Mesothelial cell of epicardium (in vitro differentiated cells): ENCODE measurements around the gene SLC9A3. TPM values are rescaled to one million over a fixed set of nuclear protein-coding genes. Genes with fewer than 3 reads are reported as not detected.

Experiments used
- DNase-seq, 2 experiments: peaks; one replicate each; pipeline ENCODE4 v3.0.0; 2021; ENCODE audit warnings: low spot score in 2 of 2; ENCODE audit not compliant: unreplicated experiment in 2 of 2
- H3K27ac Mint-ChIP-seq: 2 replicates; pipeline ENCODE4 v1.8.0; 2021; ENCODE audit warnings: mixed read lengths
- H3K27me3 Mint-ChIP-seq: 2 replicates; pipeline ENCODE4 v1.8.0; 2021; ENCODE audit warnings: low read depth, mixed read lengths
- H3K36me3 Mint-ChIP-seq: 2 replicates; pipeline ENCODE4 v1.8.0; 2021; ENCODE audit warnings: mixed read lengths
- H3K4me1 Mint-ChIP-seq: 2 replicates; pipeline ENCODE4 v1.8.0; 2021; ENCODE audit warnings: mixed read lengths
- H3K4me3 Mint-ChIP-seq: 2 replicates; pipeline ENCODE4 v1.8.0; 2021; ENCODE audit warnings: mild to moderate bottlenecking, moderate library complexity, mixed read lengths
- H3K9me3 Mint-ChIP-seq: 2 replicates; pipeline ENCODE4 v1.8.0; 2021; ENCODE audit warnings: mixed read lengths
- CTCF ChIP-seq: fragments of 200-600 bp; sonication (generic); IDR thresholded peaks from one replicate; pipeline ENCODE4 v1.5.0; 2021; ENCODE audit warnings: antibody characterized with exemption; ENCODE audit not compliant: unreplicated experiment
- total RNA-seq: library from RNA; stranded (reverse); gene quantifications from 3 replicates; pipeline ENCODE4 v1.2.1, GENCODE V29; 2021

The SLC9A3 gene
- total RNA-seq, 1 donor from 2014 or later = 2.3 TPM

GRCh38 chr5:570886-571285 is 46.6 kb upstream of the SLC9A3 start:
- H3K9me3 Mint-ChIP-seq = peaks cover 15% of the 10 kb centered on the region
- no peaks in the 10 kb centered on the region for H3K36me3 Mint-ChIP-seq
- peaks cover 46% of the 10 kb centered on the region for H3K27me3 Mint-ChIP-seq
- TF ChIP-seq CTCF = no peak
- no peaks in the 10 kb centered on the region for H3K4me1 Mint-ChIP-seq
- H3K4me3 Mint-ChIP-seq = no peak overlapping the region
- no peak for DNase-seq
- no peak overlapping the region for H3K27ac Mint-ChIP-seq

GRCh38 chr5:570446-570845 is 46.2 kb upstream of the SLC9A3 start:
- Mint-ChIP-seq H3K4me3 (no peak overlapping the region), H3K27me3 (peaks cover 43% of the 10 kb centered on the region), H3K9me3 (peaks cover 11% of the 10 kb centered on the region), H3K36me3 (no peaks in the 10 kb centered on the region), H3K27ac (no peak overlapping the region), H3K4me1 (no peaks in the 10 kb centered on the region)
- no peak for DNase-seq
- TF ChIP-seq CTCF = no peak

GRCh38 chr5:569868-570361 is 45.7 kb upstream of the SLC9A3 start:
- no peak for TF ChIP-seq CTCF
- no peak for DNase-seq
- no peaks in the 10 kb centered on the region for H3K4me1 Mint-ChIP-seq
- H3K27ac Mint-ChIP-seq = no peak overlapping the region
- H3K27me3 Mint-ChIP-seq = peaks cover 38% of the 10 kb centered on the region
- no peak overlapping the region for H3K4me3 Mint-ChIP-seq
- H3K9me3 Mint-ChIP-seq = peaks cover 7% of the 10 kb centered on the region
- H3K36me3 Mint-ChIP-seq = no peaks in the 10 kb centered on the region

GRCh38 chr5:569358-569867 is 45.2 kb upstream of the SLC9A3 start:
- DNase-seq = no peak
- no peak for TF ChIP-seq CTCF
- Mint-ChIP-seq H3K36me3 (no peaks in the 10 kb centered on the region), H3K27ac (no peak overlapping the region), H3K27me3 (peaks cover 36% of the 10 kb centered on the region), H3K9me3 (peaks cover 7% of the 10 kb centered on the region), H3K4me1 (no peaks in the 10 kb centered on the region), H3K4me3 (no peak overlapping the region)

GRCh38 chr5:568809-569208 is 44.6 kb upstream of the SLC9A3 start:
- H3K27me3 Mint-ChIP-seq = peaks cover 35% of the 10 kb centered on the region
- no peak for TF ChIP-seq CTCF
- H3K4me1 Mint-ChIP-seq = no peaks in the 10 kb centered on the region
- no peak for DNase-seq
- H3K27ac Mint-ChIP-seq = no peak overlapping the region
- peaks cover 7% of the 10 kb centered on the region for H3K9me3 Mint-ChIP-seq
- H3K36me3 Mint-ChIP-seq = no peaks in the 10 kb centered on the region
- H3K4me3 Mint-ChIP-seq = no peak overlapping the region
